Heart left ventricle (tissue), 16 donors: Measurements from ENCODE around the gene CFAP221. TPM values are rescaled to one million over a fixed set of nuclear protein-coding genes. Genes with fewer than 3 reads are reported as not detected.

Source experiments
- ATAC-seq, 4 donors: fragments of 200-7000 bp; cut with Tn5 transposase; one replicate each; pipeline ENCODE4 v1.9.1; 2020 to 2022; ENCODE audit warnings: moderate library complexity in 4 of 4, mild to moderate bottlenecking in 3 of 4, moderate number of reproducible peaks in 1 of 4
- DNase-seq, 5 donors: peaks; one replicate each; pipeline ENCODE4 v3.0.0-alpha.2; 2020
- H3K27ac ChIP-seq, 12 donors: fragments of 200-600 bp; sonication (generic) in 4 of 12; one replicate each; pipeline versions ENCODE4 v1.5.0 to v1.8.0; 2016 to 2022; ENCODE audit warnings: mild to moderate bottlenecking in 2 of 12
- H3K27me3 ChIP-seq, 9 donors: fragments of 200-600 bp; sonication (generic) in 2 of 9; one replicate each; pipeline versions ENCODE4 v1.5.1 to v1.8.0; 2016 to 2022; ENCODE audit warnings: mild to moderate bottlenecking in 3 of 9
- H3K36me3 ChIP-seq, 9 donors: fragments of 200-600 bp; sonication (generic) in 2 of 9; one replicate each; pipeline versions ENCODE4 v1.5.0 to v1.8.0; 2018 to 2022; ENCODE audit warnings: mild to moderate bottlenecking in 2 of 9
- H3K4me1 ChIP-seq, 12 donors: fragments of 200-600 bp; sonication (generic) in 4 of 12; one replicate each; pipeline versions ENCODE4 v1.5.0 to v1.8.0; 2016 to 2022; ENCODE audit warnings: mild to moderate bottlenecking in 3 of 12
- H3K4me3 ChIP-seq, 12 donors: fragments of 200-600 bp; sonication (generic) in 4 of 12; one replicate each; pipeline versions ENCODE4 v1.5.0 to v1.8.0; 2017 to 2022; ENCODE audit warnings: mild to moderate bottlenecking in 9 of 12, moderate library complexity in 4 of 12
- H3K9me3 ChIP-seq, 12 donors: fragments of 200-600 bp; sonication (generic) in 4 of 12; one replicate each; pipeline versions ENCODE4 v1.5.0 to v1.8.0; 2016 to 2022; ENCODE audit warnings: mild to moderate bottlenecking in 1 of 12
- CTCF ChIP-seq, 12 donors: fragments of 200-600 bp; sonication (generic) in 4 of 12; IDR thresholded peaks; one replicate each; pipeline versions ENCODE4 v1.5.0 to v1.8.0; 2018 to 2022; ENCODE audit warnings: antibody characterized with exemption in 12 of 12, mild to moderate bottlenecking in 5 of 12
- POLR2A ChIP-seq, 2 donors: fragments of 450-650 bp; IDR thresholded peaks; one replicate each; pipeline ENCODE4 v1.6.1; 2017; ENCODE audit warnings: antibody characterized with exemption in 2 of 2, mild to moderate bottlenecking in 2 of 2, moderate library complexity in 2 of 2
- WGBS, 4 donors: extraction: QIAGEN DNeasy Blood & Tissue Kit in 2 of 4; methylation state at CpG; one replicate each; pipeline versions ENCODE4 v1.1.5 to v1.1.7; 2013 to 2018; 5-methylcytosine and 5-hydroxymethylcytosine counted together
- intact Hi-C, 10 donors: fragments of 100-400 bp; cut with DNase I; formaldehyde crosslinking; loops; one replicate each; pipeline versions ENCODE4 v1.11.1 to v1.14.2; 2022
- polyA plus RNA-seq, 2 donors: library from polyadenylated mRNA; stranded (reverse); fragments of 200-250 nt; gene quantifications; one replicate each; pipeline ENCODE4 v1.2.3, GENCODE V29; 2013
- total RNA-seq, 9 donors: library from RNA; depleted of rRNA in 2 of 9; stranded (reverse); fragments of >200 nt in 2 of 9; fragmentation: NEBNext Ultra II Directional in 3 of 9; extraction: Animal tissue kit (Norgen Biotek cat#: 25700) in 3 of 9; gene quantifications; one replicate each; pipeline versions ENCODE4 v1.1.0 to v1.2.4, GENCODE V29; 2016 to 2023
- donor health status: ischemic (EF 13 %, LVEDD 7.1; RV severe dilation, severe dysfunction).
- donor health status: healthy with polysubstance abuse.
- donor health status: DM: no; HTN: yes; CAD: no.
- donor health status: DM: no; HTN: no; CAD: no.
- donor health status: ischemic (EF 25% LVEDD 6.9; RV normal size, moderate dysfunction).
- donor health status: ischemic (EF 25% LVEDD 5.7; RV mildly dilated, moderate dysfunction).
- donor health status: healthy.
- donor health status: DM: yes; HTN: yes; CAD: no.
- donor health status: ischemic (EF 35%, LVEDD 5.7; RV mildly dilated, moderate dysfunction).
- donor health status: nonischemic (EF 11% LVEDD 7.7; RV severe dilation, severe dysfunction).
- donor health status: DM: yes; HTN: yes; CAD: no.
- donor health status: PGD.
- donor health status: ischemic (EF 29% LVEDD 5.4; RV normal size, mild dysfunction).
- donor health status: nonischemic (EF 23%, LVEDD 6.1; RV moderate dilation, normal function).

The CFAP221 gene
- total and polyA plus RNA-seq, 11 donors, result 0.08 to 2.2 (median 1.4) TPM; not detected in 1

DNA sequence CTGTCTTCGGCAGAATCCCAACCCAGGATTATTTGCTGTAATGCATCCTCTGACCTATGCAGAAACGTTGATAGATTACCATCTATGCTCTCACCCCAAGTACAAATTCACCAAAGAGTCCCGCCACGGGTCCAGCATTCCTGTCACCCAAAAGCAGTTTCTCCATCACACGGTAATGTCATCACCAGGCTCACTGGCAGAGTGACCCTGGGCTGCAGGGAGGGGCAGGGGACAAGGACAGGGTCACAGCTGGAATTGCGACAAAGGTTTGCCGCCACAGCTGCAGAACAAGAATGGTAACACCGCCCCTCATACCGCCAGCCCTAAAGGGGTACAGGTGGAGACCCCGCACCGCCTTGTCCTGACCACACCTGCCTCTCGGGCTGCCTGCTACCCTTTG lies 94.0 kb downstream of the CFAP221 start:
- DNase-seq, result no peak
- H3K27me3 ChIP-seq, result peaks cover 0 to 6% (median 0%) of the 10 kb centered on the region in 9 donors
- no peak for ATAC-seq
- intact Hi-C loops, result loop anchor here in 2 of 10 donors (5.0 kb wide), 2 partner anchors 34 to 534 kb away; no protein-coding TSS in a partner anchor
- no peaks in the 10 kb centered on the region for H3K36me3 ChIP-seq
- 75 to 79% (median 78%) methylated on average over 10 to 12 of the region's 12 CpGs for WGBS, 4 donors
- H3K27ac ChIP-seq, result no peak overlapping the region
- H3K4me1 ChIP-seq, result peaks cover 0 to 4% (median 0%) of the 10 kb centered on the region in 12 donors
- H3K4me3 ChIP-seq, result no peak overlapping the region
- TF ChIP-seq POLR2A (IDR thresholded peaks at IDR 0.05) (no peak), CTCF (IDR thresholded peaks at IDR 0.05) (no peak)
- peaks cover 0 to 6% (median 0%) of the 10 kb centered on the region in 12 donors for H3K9me3 ChIP-seq

- Histone ChIP-seq H3K36me3 (no peaks in the 10 kb centered on the region), H3K4me1 (peaks cover 0 to 4% (median 0%) of the 10 kb centered on the region in 12 donors), H3K9me3 (peaks cover 0 to 6% (median 0%) of the 10 kb centered on the region in 12 donors), H3K4me3 (no peak overlapping the region), H3K27ac (no peak overlapping the region), H3K27me3 (peaks cover 0 to 6% (median 0%) of the 10 kb centered on the region in 9 donors)
- DNase-seq (no peak), ATAC-seq (no peak)
- no peak for TF ChIP-seq POLR2A (IDR thresholded peaks at IDR 0.05)
- no peak for TF ChIP-seq CTCF (IDR thresholded peaks at IDR 0.05)
- 41 to 49% (median 43%) methylated on average over 19 of the region's 19 CpGs for WGBS, 4 donors
- intact Hi-C loops, result loop anchor here in 2 of 10 donors (5.0 kb wide), 2 partner anchors 33 to 533 kb away; no protein-coding TSS in a partner anchor
Observed at GRCh38 chr2:119638685-119639554, 94.7 kb downstream of the CFAP221 start.

DNA sequence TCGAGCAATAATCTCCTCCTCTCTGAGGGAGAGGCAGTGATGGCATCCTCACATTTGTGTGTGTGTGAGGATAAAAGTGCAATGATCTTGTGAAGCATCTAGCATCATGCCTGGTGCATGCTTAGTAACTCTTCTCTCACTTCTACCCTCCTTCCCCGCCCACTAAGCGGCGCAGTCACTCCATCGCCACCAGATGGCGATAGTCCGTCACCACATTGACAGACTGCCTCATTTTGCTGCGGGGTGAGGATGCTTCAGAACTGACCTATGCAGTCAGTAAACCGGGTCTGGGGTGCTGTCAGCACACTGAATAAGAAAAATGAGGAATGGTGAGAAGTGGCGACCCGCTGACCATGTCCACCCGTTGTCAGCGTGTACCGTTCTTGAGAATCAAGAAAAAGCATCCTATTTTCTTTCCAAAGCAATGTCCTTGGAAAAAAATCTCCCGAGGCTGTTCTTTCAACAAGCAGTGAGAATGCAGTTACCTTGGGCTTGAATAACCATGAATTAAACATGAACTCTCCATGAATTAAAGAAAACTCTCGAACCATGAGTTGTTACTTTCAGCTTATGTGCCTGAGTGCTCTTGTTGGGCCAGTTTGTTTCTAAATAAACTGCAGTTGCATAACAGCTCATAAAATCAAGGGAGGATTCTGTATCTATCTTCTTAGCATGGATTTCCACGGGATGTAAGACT lies 97.5 kb downstream of the CFAP221 start:
- no peaks in the 10 kb centered on the region for H3K36me3 ChIP-seq
- H3K27ac ChIP-seq, result no peak overlapping the region
- DNase-seq, result peak; percentile 56 to 74 (median 66)
- H3K4me1 ChIP-seq, result peaks cover 0 to 14% (median 8%) of the 10 kb centered on the region in 12 donors
- H3K9me3 ChIP-seq, result no peaks in the 10 kb centered on the region
- ATAC-seq, result peak; percentile 56 to 94 (median 88)
- WGBS, 4 donors, result 11 to 13% (median 11%) methylated on average over 17 of the region's 17 CpGs
- no peak overlapping the region for H3K4me3 ChIP-seq
- intact Hi-C loops, result loop anchor here in 8 of 10 donors (1.0 to 10.0 kb wide), 7 partner anchors 19 to 536 kb away; partner anchors contain the start of gene SCTR (in 1 of the 8)
- TF ChIP-seq CTCF (IDR thresholded peaks at IDR 0.05) (peak; percentile 86 to 95 (median 92)), POLR2A (IDR thresholded peaks at IDR 0.05) (no peak)
- peaks cover 0 to 6% (median 0%) of the 10 kb centered on the region in 9 donors for H3K27me3 ChIP-seq
